Measurements from ENCODE around the gene PKIG. TPM values are rescaled to one million over a fixed set of nuclear protein-coding genes. Genes with fewer than 3 reads are reported as not detected.

PKIG gene
- total and polyA plus RNA-seq, 10 of the 15 experiments (the other 5 are each of a cell fraction or from before 2014, with no cell fraction given) = 5.7 to 82.3 (median 39.7) TPM

- in situ Hi-C loops (cut with MboI) (no loop called here), intact Hi-C loops (cut with micrococcal nuclease; ENCODE audit: unreplicated experiment) (no loop called here)
- Histone ChIP-seq H3K9me3 (replicated peaks; ENCODE audit: control insufficient read depth, insufficient read depth, low read length) (no peaks in the 10 kb centered on the region), H2AFZ (ENCODE audit: control insufficient read depth, low read depth, low read length) (no peak overlapping the region), H3K79me2 (ENCODE audit: control insufficient read depth, insufficient read depth, low read length) (no peaks in the 10 kb centered on the region), H3K27ac (ENCODE audit: control insufficient read depth, insufficient read depth) (peak overlapping the region; percentile 77), H3K36me3 (ENCODE audit: control insufficient read depth in 2 of 2, insufficient read depth in 2 of 2, low read length in 1 of 2) (no peaks in the 10 kb centered on the region), H3K9ac (ENCODE audit: control insufficient read depth, insufficient read depth, low read length) (no peak overlapping the region; the same call in 1 of the 2 replicates), H3K4me1 (ENCODE audit: control insufficient read depth, insufficient read depth, low read length) (peaks cover 89% of the 10 kb centered on the region), H3K27me3 (replicated peaks in 1 of 2; ENCODE audit: control insufficient read depth in 2 of 2, insufficient read depth in 2 of 2, low read length in 1 of 2) (no peaks in the 10 kb centered on the region), H4K20me1 (ENCODE audit: control insufficient read depth, insufficient read depth) (no peaks in the 10 kb centered on the region), H3K4me2 (ENCODE audit: control insufficient read depth, insufficient read depth) (peak overlapping the region; percentile 66), H3K4me3 (no peak overlapping the region)
- DNase-seq (ENCODE audit: low read depth, low spot score) = no peak
- BruUV-seq (replicated peaks) = TSS peak; percentile 42
- ChIA-PET POLR2A (interaction anchor here (0.9 to 5.9 kb wide), 8 partner anchors 8 to 66 kb away, joined by 3 to 46 read pairs (median 6); no protein-coding TSS in a partner anchor), CTCF (interaction anchor here (0.6 to 5.3 kb wide), 7 partner anchors 8 to 1435 kb away, joined by 4 to 67 read pairs (median 16); no protein-coding TSS in a partner anchor), SMC1A (ENCODE audit: uncharacterized antibody, unreplicated experiment) (interaction anchor here (1.1 to 5.9 kb wide), 6 partner anchors 10 to 100 kb away, joined by 4 to 38 read pairs (median 12); no protein-coding TSS in a partner anchor), RAD21 (ENCODE audit: unreplicated experiment) (interaction anchor here (1.8 to 5.4 kb wide), 5 partner anchors 10 to 66 kb away, joined by 6 to 61 read pairs (median 20); partner anchors contain the start of gene ADA)
- TF ChIP-seq NR2C2 (IDR thresholded peaks at IDR 0.05; ENCODE audit: borderline replicate concordance, control insufficient read depth, insufficient read length, low read depth) = no peak
- peak; percentile 55; the same call in 1 of the 2 replicates for TF ChIP-seq SPI1 (IDR thresholded peaks at IDR 0.05; ENCODE audit: borderline replicate concordance, insufficient read depth, low read depth, low read length)
- TF ChIP-seq DPF2 (IDR thresholded peaks at IDR 0.05) = peak; percentile 19; the same call in 1 of the 2 replicates
- TF ChIP-seq IKZF2 (IDR thresholded peaks at IDR 0.05) = peak in 1 of 2 experiments; percentile 25; a peak in 2 of 4 replicates
- peak; percentile 21 for TF ChIP-seq SKIL (IDR thresholded peaks at IDR 0.05; ENCODE audit: low read depth, poor library complexity, severe bottlenecking)
- TF ChIP-seq ZBTB4 (CRISPR knock-in tag; IDR thresholded peaks at IDR 0.05) = no peak
- TF ChIP-seq E2F4 (IDR thresholded peaks at IDR 0.05; ENCODE audit: low read depth, low read length) = peak; percentile 41
- 0 out of 6 replicates have a peak, but pooled peaks of 1 of the 3 experiments have one; percentile 7 for TF ChIP-seq CTCF (IDR thresholded peaks at IDR 0.05 in 2 of 3, conservative IDR thresholded peaks at IDR 0.05 in 1 of 3; ENCODE audit: control insufficient read depth in 2 of 3, extremely low read depth in 1 of 3, insufficient read depth in 1 of 3, low read depth in 3 of 3, low read length in 3 of 3)
- no peak for TF ChIP-seq SREBF1 (IDR thresholded peaks at IDR 0.05; ENCODE audit: low read length)
- peak; percentile 80; the same call in 1 of the 2 replicates for TF ChIP-seq ZNF384 (IDR thresholded peaks at IDR 0.05; ENCODE audit: borderline replicate concordance, low read depth, low read length)
- WGBS (ENCODE audit: insufficient coverage, insufficient replicate concordance, low lambda C conversion rate, missing lambda C conversion rate) = 0% methylated on average over 4 of the region's 4 CpGs
- ATAC-seq = peak; percentile 34
- FAIRE-seq = no peak
These were observed 1.8 kb downstream of the PKIG start for GRCh38 chr20:44584162-44584561.
